ENCODE data around the gene NANP.
"Not testable (repeated sequence)": the region's sequence is repeated elsewhere in the genome, so short reads cannot be mapped to it uniquely, and the experiment has no call there.

NANP gene, protein sequence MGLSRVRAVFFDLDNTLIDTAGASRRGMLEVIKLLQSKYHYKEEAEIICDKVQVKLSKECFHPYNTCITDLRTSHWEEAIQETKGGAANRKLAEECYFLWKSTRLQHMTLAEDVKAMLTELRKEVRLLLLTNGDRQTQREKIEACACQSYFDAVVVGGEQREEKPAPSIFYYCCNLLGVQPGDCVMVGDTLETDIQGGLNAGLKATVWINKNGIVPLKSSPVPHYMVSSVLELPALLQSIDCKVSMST

DNA sequence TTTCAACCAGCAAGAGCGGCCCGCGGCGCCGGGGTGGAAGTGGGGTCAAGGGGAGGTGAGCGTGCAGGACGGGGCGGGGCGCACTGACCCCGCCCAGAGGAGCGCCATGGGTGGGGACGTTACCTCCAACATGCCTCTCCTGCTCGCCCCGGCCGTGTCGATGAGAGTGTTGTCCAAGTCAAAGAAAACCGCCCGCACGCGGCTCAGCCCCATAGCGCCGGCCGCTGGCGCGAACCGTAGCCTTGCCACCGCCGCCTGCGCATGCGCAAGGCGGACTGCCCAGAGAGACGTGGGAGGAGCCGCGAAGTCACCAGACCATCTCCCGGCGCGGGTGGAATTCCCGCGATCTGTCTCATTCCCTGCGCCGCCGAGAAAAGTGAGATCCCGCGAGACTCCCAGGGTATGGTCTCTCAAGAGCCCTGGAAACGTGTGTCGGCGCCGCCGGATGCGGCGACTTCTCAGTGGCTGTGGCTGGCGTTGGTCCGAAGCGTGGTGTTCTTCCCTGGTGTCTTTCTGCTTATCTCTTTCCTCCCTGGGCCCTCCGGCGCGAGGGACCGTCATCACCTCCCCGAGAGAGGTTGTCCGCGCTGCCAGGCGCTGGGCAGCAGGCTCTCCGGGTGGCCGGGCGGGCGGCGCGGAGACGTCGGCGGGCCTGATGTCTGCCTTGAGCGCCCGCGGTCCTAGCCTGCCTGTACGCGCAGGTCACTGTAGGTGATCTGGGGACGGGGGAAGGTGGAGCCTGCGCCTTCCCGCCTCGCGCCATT is at the start of gene NANP:
Gene NANP, minus strand, starts transcription at position 279 of the 764 bp plus-strand sequence. Its CDS starts 66 bp downstream, at position 213.
- peak; percentile 99 for DNase-seq (ENCODE audit: low spot score)

DNA sequence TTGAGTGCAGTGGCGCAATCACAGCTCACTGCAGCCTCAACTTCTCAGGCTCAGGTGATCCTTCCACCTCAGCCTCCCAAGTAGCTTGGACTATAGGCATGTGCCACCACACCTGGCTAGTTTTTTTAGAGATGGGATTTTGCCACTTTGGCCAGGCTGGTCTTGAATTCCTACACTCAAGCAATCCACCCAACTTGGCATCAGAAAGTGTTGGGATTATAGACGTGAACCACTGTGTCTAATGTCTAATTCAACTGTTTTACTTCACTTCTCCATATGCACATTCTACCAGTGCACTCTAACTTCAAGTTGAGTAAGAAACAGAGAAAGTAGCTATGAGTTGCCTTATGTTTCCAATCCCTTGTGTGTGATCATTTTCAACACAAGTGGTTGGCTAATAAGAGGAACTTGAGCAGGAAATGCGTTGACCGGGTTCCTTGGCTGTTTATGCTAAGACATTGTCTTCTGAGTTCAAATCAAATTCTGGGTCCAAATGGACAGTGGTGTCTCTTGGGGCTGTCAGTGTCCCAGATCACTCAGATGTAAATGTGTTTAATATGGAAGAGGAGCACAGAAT is 48.9 kb upstream of the NANP start:
- no peak for DNase-seq (ENCODE audit: low spot score)

DNA sequence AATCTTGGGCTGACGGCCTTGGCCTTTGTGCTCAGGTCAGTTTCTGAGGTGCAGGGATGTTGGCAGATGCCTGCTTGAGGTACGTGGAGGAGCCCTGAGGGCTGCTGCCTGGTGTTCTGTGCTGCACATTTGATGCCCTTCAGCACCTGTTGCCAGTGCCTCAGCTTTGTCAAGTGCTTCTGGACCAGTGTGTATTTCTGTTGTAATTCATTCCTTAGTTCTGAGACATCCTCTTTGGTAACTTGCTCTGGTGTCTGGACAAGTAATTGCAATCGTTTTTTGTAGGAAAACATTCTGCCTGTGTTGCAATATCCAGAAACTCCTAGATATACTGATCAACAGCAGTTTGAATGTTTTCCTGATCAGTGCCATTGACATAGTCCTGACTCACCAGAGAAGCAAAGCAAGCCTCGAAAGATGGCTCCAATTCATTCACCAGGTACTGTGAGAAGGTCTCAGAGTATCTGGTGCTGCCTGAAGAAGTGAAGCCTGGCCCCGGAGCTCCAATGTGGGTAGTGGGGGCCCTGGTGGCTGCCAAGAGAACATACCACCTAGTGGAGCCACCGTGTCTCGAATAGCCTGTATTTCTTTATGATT is 46.1 kb upstream of the NANP start:
- no peak for DNase-seq (ENCODE audit: low spot score)

DNA sequence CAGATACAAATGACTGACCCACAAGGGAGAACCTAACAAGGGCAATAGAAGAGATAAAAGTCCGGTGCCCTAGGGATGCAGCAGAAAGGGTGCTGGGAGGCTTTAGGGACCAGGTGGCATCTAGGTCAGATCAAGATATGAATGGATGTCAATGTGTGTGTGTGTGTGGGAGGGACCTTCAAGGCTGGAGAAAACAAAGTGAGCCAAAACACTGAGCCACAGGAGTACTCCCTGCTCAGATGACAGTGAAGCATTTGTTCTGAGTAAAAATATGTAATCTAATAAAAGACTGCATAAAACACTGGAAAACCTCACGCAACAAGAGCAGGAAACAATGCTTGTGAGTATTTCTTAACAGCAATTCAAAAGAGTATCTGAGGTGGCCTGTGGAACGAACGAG is 44.6 kb upstream of the NANP start:
- DNase-seq (ENCODE audit: low spot score) = no peak

DNA sequence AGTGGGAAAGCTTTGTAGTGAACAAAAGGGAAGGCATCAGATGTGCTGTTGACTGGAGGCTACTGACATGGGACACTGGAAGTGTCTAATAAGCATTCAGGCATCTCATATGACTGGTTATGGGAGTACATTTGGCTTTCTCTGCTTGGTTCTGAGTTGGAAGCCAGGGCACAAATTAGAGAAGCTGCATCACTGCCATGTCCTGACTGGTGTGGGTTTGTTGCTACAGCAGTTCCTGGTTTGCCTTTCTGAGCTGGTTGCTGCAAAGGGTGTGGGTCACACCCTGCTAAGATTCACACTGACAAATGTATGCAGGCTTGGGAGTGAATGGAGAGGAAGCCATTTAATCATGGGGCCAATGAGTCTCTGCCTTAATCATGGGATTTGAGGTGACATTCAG is 36.2 kb upstream of the NANP start:
- no peak for DNase-seq (ENCODE audit: low spot score)

- no peak for DNase-seq (ENCODE audit: low spot score)
These were observed 30.7 kb upstream of the NANP start for GRCh38 chr20:25654487-25654886.

GRCh38 chr20:25652866-25653265 is 29.1 kb upstream of the NANP start:
- DNase-seq (ENCODE audit: low spot score) = not testable (repeated sequence)

DNA sequence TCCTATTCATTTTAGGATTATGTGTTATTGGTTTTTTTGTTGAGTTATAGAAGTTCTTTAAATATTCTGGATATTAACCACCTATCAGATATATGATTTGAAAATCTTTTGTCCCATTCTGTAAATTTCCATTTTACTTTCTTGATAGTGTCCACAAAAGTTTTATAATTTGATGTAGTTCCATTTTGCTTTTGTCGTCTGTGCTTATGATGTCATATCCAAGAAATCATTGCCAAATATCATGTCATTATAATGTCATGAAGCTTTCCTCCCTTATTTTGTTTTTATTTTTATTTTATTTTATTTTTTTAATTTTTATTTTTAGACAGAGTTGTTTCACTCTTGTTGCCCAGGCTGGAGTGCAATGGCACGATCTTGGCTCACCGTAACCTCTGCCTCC is 21.0 kb upstream of the NANP start:
- no peak for DNase-seq (ENCODE audit: low spot score)

GRCh38 chr20:25643716-25644115 is 19.9 kb upstream of the NANP start:
- DNase-seq (ENCODE audit: low spot score) = no peak

DNA sequence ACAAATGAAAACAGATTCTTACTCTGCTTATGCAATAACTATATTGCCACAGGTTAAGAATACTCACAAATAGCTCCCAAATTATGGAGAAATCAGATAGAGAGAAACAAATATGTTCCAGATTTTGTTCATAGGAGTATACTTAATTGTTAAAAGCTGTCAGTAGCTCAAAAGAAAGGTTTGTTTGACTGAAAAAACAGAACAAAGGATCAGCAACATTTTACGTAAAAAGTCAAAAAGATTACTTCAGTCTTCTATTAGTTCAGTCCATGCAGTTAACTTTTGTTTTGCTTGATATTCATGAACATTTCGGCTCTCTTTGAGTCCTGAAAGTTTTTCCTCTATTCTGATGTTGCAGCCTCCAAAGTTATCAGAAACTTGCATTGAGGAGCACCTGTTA is 13.4 kb upstream of the NANP start:
- no peak for DNase-seq (ENCODE audit: low spot score)

DNA sequence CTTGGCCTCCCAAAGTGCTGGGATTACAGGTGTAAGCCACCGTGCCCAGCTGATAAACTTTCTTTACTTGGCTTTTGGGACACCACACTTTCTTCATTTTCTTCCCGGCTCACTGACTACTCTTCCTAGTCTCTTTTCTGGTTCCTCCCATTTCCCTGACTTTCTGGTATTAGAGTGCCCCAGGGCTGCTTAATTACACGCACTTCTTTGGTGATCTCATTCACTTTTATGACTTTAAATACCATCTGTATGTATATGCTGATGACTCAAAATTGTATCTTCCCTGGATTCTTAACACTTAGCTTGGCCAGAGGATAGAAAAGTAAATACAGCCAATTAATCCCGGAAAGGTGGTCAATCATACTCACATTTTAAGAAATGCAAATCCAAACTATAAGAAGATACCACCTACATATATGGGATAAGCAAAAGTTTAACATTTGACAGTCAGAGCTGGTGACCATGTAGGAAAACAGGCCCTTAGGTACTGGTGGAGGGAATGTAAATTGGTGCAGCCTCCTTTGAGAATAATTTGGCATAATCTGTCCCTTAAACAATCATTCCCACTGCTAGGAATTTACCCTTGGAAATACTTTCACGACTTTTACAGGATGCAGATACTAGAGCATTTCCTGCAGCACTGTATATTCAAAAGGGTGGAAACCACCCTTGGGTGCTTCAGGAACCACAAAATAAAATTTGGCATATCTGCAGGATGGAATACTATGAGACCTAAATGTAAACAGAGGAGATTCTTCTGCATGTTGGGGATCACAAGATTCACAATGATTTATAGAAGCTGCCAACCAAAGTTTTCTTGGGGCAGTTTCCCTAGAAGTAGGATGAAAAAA is 9.4 kb upstream of the NANP start:
- DNase-seq (ENCODE audit: low spot score) = no peak

DNA sequence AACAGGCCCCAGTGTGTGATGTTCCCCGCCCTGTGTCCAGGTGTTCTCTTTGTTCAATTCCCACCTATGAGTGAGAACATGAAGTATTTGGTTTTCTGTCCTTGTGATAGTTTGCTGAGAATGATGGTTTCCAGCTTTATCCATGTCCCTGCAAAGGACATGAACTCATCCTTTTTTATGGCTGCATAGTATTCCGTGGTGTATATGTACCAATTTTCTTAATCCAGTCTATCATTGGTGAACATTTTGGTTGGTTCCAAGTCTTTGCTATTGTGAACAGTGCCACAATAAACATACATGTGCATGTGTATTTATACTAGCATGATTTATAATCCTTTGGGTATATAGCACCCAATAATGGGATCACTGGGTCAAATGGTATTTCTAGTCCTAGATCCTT is 6.8 kb upstream of the NANP start:
- DNase-seq (ENCODE audit: low spot score) = not testable (repeated sequence)

DNA sequence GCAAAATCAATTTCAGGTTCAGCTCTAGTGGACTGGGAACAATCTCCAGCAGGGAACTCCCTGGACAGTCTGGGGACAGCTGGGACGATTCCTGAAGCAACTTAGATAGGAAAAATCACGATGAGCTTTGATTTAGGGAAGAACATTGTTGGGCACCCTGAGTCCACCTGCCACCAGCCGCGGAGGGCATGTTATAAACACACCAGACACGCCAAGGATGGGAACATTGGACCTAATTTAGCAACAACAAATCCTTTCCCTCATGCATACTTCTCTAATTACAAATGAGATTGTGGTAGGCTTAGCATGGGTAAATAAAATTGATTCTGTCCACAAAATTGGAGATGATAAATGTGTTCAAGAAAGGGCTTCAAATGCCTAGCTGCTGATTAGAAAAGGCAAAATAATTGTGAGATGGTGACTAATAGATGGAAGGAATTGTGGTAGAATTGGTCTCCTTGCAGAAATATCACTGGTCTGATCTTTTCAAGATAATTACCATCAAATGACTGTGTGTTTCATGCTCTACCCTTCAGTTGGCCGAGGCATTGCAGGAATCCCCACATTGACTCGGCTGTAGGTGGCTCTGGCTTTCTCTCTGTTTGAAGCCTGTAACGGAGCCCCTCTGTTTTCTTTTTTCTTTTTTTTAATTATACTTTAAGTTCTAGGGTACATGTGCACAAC is 6.1 kb upstream of the NANP start:
- DNase-seq (ENCODE audit: low spot score) = no peak

DNA sequence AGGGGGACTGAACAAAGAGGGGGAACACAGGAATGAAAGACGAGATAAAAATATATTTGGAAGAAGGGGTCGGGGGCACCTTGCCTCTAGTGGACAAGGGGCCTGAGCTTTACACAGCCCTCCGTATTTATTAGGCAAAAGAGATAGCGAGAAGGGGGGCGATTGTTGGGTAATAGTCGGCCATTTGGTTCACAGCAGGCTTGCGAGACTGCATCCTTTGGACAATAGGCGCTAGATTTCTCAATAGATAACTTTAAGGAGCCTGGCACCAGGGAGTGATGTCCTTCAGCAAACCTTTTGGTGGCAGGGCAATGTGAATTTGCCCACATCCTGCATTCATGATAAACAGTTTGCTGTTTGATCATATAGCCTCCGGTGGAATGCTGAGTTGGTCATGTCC is 3.0 kb upstream of the NANP start:
- DNase-seq (ENCODE audit: low spot score) = no peak

DNA sequence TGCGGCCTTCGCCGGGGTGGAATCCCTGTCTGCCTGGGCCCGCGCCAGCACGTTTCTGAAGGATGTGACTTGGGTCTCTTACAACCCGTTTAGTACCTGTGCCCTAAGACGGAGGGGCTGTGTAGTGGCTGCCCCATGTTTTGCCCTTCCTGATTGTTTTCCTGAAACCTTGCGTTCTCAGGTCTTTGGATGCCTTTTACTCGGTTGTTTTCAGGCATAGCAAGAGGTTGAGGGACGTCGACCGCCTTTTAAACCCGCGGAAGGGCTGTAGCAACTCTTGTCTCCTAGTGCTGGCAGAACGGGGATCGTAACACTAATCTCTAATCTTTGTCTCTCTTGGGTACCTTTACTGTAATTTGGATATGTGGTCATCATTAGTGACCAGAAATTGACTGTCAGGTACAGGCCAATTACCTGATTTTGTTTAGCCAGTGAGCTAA is 706 bp upstream of the NANP start:
- DNase-seq (ENCODE audit: low spot score) = no peak

DNA sequence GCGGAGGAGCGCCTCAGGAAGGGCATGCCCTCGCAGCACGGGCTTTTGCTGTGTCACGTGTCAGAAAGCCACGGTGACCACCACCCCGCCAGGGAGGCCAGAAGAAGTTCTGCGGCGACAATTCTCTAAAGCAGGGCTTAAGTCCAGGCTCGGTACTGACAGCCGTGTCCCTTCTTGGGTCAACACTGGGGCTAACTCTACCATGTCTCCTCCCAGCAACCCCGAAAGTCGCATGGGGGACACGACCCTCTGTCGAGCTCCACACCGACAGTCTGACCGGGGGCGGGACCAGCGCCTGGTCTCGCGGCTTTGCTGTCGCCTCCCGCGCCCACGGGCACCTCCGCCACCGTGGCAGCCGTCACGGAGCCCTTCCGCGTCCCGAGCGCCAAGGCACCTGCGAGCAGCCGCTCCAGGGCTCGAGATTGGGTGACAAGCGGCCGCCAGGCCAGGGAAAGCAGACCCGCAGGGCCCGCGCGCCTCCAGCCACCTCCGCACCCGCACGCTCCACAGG is 534 bp downstream of the NANP start:
- peak; percentile 55 for DNase-seq (ENCODE audit: low spot score)

- no peak for DNase-seq (ENCODE audit: low spot score)
These were observed 1.2 kb downstream of the NANP start for GRCh38 chr20:25622450-25623224.

DNA sequence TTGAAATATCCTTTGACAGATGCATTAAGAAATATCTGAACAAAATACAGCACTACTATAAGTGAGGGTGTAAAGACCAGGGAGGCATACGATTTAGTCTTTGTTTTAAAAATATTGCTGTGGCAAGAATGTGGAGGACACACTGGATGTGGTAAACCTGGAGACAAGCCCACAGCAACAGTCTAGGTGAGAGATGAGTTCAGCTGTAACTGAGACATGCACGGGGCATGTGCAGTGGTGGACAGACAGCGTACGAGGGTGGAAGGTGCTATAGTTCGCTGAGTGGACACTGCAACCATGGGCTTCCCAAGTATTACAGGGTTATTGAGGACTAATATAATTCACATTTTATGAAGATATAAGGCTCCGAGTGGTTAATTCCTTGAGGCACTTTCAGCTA is 1.8 kb downstream of the NANP start:
- no peak for DNase-seq (ENCODE audit: low spot score)

GRCh38 chr20:25619514-25619913 is 4.3 kb downstream of the NANP start:
- no peak for DNase-seq (ENCODE audit: low spot score)

DNA sequence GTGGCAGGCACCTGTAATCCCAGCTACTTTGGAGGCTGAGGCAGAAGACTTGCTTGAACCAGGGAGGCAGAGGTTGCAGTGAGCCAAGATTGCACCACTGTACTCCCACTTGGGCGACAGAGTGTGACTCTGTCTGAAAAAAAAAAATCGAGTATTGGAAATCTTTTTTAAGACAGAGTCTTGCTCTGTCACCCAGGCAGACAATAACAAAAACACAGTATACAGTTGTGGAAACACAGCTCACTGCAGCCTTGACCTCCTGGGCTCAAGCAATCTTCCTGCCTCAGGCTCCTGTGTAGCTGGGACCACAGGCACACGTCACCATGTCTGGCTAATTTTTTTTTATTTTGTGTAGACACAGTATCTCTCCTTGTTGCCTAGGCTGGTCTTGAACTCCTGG is 15.0 kb downstream of the NANP start:
- no peak for DNase-seq (ENCODE audit: low spot score)
